Testis (tissue), 3 donors: ENCODE results near the gene CHCHD10. TPM values are rescaled to one million over a fixed set of nuclear protein-coding genes. Genes with fewer than 3 reads are reported as not detected.

Experiments used
- DNase-seq: peaks from one replicate; pipeline ENCODE4 v3.0.0-alpha.2; 2019
- H3K27ac ChIP-seq, 2 donors: fragments of 200-600 bp; sonication (generic); one replicate each; pipeline ENCODE4 v1.5.1; 2019
- H3K27me3 ChIP-seq: fragments of 200-600 bp; sonication (generic); one replicate; pipeline ENCODE4 v1.5.1; 2019
- H3K36me3 ChIP-seq: fragments of 200-600 bp; sonication (generic); one replicate; pipeline ENCODE4 v1.5.1; 2017; ENCODE audit warnings: low read depth; ENCODE audit errors: missing control alignments
- H3K4me1 ChIP-seq: fragments of 200-600 bp; sonication (generic); one replicate; pipeline ENCODE4 v1.5.1; 2019
- H3K4me3 ChIP-seq, 2 donors: fragments of 200-600 bp; sonication (generic); one replicate each; pipeline ENCODE4 v1.5.1; 2017 to 2019
- H3K9me3 ChIP-seq: fragments of 200-600 bp; sonication (generic); one replicate; pipeline ENCODE4 v1.5.1; 2017
- CTCF ChIP-seq, 3 experiments: fragments of 450-650 bp in 2 of 3; fragments of 200-600 bp in 1 of 3; sonication (generic) in 1 of 3; IDR thresholded peaks; one replicate each; pipeline ENCODE4 v1.5.1; 2016 to 2019; ENCODE audit warnings: antibody characterized with exemption in 3 of 3, mild to moderate bottlenecking in 2 of 3, moderate library complexity in 1 of 3
- POLR2A ChIP-seq: fragments of 450-650 bp; IDR thresholded peaks from one replicate; pipeline ENCODE4 v1.6.1; 2017; ENCODE audit warnings: antibody characterized with exemption, mild to moderate bottlenecking, moderate library complexity
- WGBS, 2 donors: methylation state at CpG; one replicate each; pipeline ENCODE4 v1.1.5; 2018; 5-methylcytosine and 5-hydroxymethylcytosine counted together
- intact Hi-C: fragments of 100-400 bp; cut with DNase I; formaldehyde crosslinking; loops from one replicate; pipeline ENCODE4 v1.15.1; 2023; ENCODE audit warnings: low total_unique reads
- polyA plus RNA-seq: library from polyadenylated mRNA; stranded (reverse); fragments of 350-450 nt; fragmentation: Illumina TruSeq; extraction: RNeasy Lipid Tissue Mini Kit (QIAGEN cat#74804); gene quantifications from one replicate; pipeline ENCODE4 v1.2.3, GENCODE V29; 2014; ENCODE audit warnings: low read depth, low replicate concordance; ENCODE audit not compliant: insufficient read depth
- total RNA-seq, 2 donors: library from RNA; depleted of rRNA; stranded (reverse); fragments of >200 nt; gene quantifications; one replicate each; pipeline ENCODE4 v1.2.3, GENCODE V29; 2016

Gene CHCHD10
- total and polyA plus RNA-seq, 3 donors from 2014 or later = 24.0 to 74.8 (median 30.2) TPM

GRCh38 chr22:23812378-23812777 lies 44.6 kb upstream of the CHCHD10 start:
- 96 to 98% methylated on average over 4 of the region's 4 CpGs for WGBS, 2 donors
- no peak for TF ChIP-seq CTCF (IDR thresholded peaks at IDR 0.05)
- no peak for TF ChIP-seq POLR2A
- no peak overlapping the region for H3K4me3 ChIP-seq
- no peaks in the 10 kb centered on the region for H3K36me3 ChIP-seq
- no peak for DNase-seq
- H3K4me1 ChIP-seq = no peaks in the 10 kb centered on the region
- no peaks in the 10 kb centered on the region for H3K27me3 ChIP-seq
- no peaks in the 10 kb centered on the region for H3K9me3 ChIP-seq
- no peak overlapping the region for H3K27ac ChIP-seq
- intact Hi-C loops = no loop called here

- WGBS, 2 donors = 96 to 100% methylated on average over 1 of the region's 1 CpG
- peak overlapping the region; percentile 25 to 44 for H3K27ac ChIP-seq
- H3K4me1 ChIP-seq = peaks cover 3% of the 10 kb centered on the region
- no peaks in the 10 kb centered on the region for H3K36me3 ChIP-seq
- no peaks in the 10 kb centered on the region for H3K27me3 ChIP-seq
- TF ChIP-seq POLR2A (no peak), CTCF (IDR thresholded peaks at IDR 0.05) (no peak)
- DNase-seq = no peak
- intact Hi-C loops = no loop called here
- H3K9me3 ChIP-seq = no peaks in the 10 kb centered on the region
- no peak overlapping the region for H3K4me3 ChIP-seq
These were observed 39.1 kb upstream of the CHCHD10 start for GRCh38 chr22:23806837-23807236.

- no peak overlapping the region for H3K4me3 ChIP-seq
- intact Hi-C loops = no loop called here
- TF ChIP-seq POLR2A (no peak), CTCF (IDR thresholded peaks at IDR 0.05) (no peak)
- no peaks in the 10 kb centered on the region for H3K36me3 ChIP-seq
- DNase-seq = peak; percentile 81
- 51 to 81% methylated on average over 11 to 12 of the region's 12 CpGs for WGBS, 2 donors
- H3K27ac ChIP-seq = peak overlapping the region; percentile 18 to 53
- H3K9me3 ChIP-seq = no peaks in the 10 kb centered on the region
- H3K4me1 ChIP-seq = peaks cover 3% of the 10 kb centered on the region
- no peaks in the 10 kb centered on the region for H3K27me3 ChIP-seq
These were observed 37.1 kb upstream of the CHCHD10 start for GRCh38 chr22:23804781-23805291.

GRCh38 chr22:23803001-23803819 lies 35.4 kb upstream of the CHCHD10 start:
- DNase-seq = no peak
- Histone ChIP-seq H3K27ac (no peak overlapping the region), H3K36me3 (no peaks in the 10 kb centered on the region), H3K4me3 (no peak overlapping the region), H3K27me3 (no peaks in the 10 kb centered on the region), H3K4me1 (peaks cover 3% of the 10 kb centered on the region), H3K9me3 (no peaks in the 10 kb centered on the region)
- intact Hi-C loops = no loop called here
- 83 to 86% methylated on average over 16 to 21 of the region's 21 CpGs for WGBS, 2 donors
- TF ChIP-seq CTCF (IDR thresholded peaks at IDR 0.05) = no peak
- TF ChIP-seq POLR2A = no peak
